ENCODE measurements around the gene DPF3.
"Not testable (repeated sequence)": the region's sequence is repeated elsewhere in the genome, so short reads cannot be mapped to it uniquely, and the experiment has no call there.

Gene DPF3

GRCh38 chr14:72758993-72759392 lies 134.9 kb downstream of the DPF3 start:
- no peak for DNase-seq

- DNase-seq, result no peak
Measured at GRCh38 chr14:72758420-72758819, 135.5 kb downstream of the DPF3 start.

- no peak for DNase-seq
Measured at GRCh38 chr14:72756967-72757366, 136.9 kb downstream of the DPF3 start.

- DNase-seq, result peak; percentile 43
Measured at GRCh38 chr14:72755766-72756165, 138.1 kb downstream of the DPF3 start.

- DNase-seq, result no peak
Measured at GRCh38 chr14:72754949-72755348, 139.0 kb downstream of the DPF3 start.

GRCh38 chr14:72753879-72754400 lies 140.0 kb downstream of the DPF3 start:
- no peak for DNase-seq

GRCh38 chr14:72753044-72753710 lies 140.7 kb downstream of the DPF3 start:
- no peak for DNase-seq

GRCh38 chr14:72752034-72752412 lies 141.9 kb downstream of the DPF3 start:
- no peak for DNase-seq

- no peak for DNase-seq
Measured at GRCh38 chr14:72751276-72752033, 142.4 kb downstream of the DPF3 start.

GRCh38 chr14:72748921-72749320 lies 145.0 kb downstream of the DPF3 start:
- not testable (repeated sequence) for DNase-seq

- no peak for DNase-seq
Measured at GRCh38 chr14:72747652-72748051, 146.2 kb downstream of the DPF3 start.

- DNase-seq, result peak; percentile 92
Measured at GRCh38 chr14:72745991-72746980, 147.6 kb downstream of the DPF3 start.

- DNase-seq, result no peak
Measured at GRCh38 chr14:72745546-72745945, 148.4 kb downstream of the DPF3 start.

- no peak for DNase-seq
Measured at GRCh38 chr14:72744416-72745120, 149.3 kb downstream of the DPF3 start.

- DNase-seq, result peak; percentile 39
Measured at GRCh38 chr14:72743626-72744025, 150.3 kb downstream of the DPF3 start.

- DNase-seq, result no peak
Measured at GRCh38 chr14:72742838-72743195, 151.1 kb downstream of the DPF3 start.

GRCh38 chr14:72742118-72742837 lies 151.6 kb downstream of the DPF3 start:
- peak; percentile 71 for DNase-seq

- no peak for DNase-seq
Measured at GRCh38 chr14:72741826-72742117, 152.1 kb downstream of the DPF3 start.

- DNase-seq, result no peak
Measured at GRCh38 chr14:72740966-72741825, 152.7 kb downstream of the DPF3 start.

GRCh38 chr14:72740504-72740961 lies 153.4 kb downstream of the DPF3 start:
- DNase-seq, result no peak

Data from NCI-H2171 treated with DMSO at 0.1 percent for 48 hours (cell line).